ENCODE measurements around the gene NAV3. TPM values are rescaled to one million over a fixed set of nuclear protein-coding genes. Genes with fewer than 3 reads are reported as not detected.

Gene NAV3
- total RNA-seq, 1 experiment from 2014 or later, result 3.0 TPM

DNA sequence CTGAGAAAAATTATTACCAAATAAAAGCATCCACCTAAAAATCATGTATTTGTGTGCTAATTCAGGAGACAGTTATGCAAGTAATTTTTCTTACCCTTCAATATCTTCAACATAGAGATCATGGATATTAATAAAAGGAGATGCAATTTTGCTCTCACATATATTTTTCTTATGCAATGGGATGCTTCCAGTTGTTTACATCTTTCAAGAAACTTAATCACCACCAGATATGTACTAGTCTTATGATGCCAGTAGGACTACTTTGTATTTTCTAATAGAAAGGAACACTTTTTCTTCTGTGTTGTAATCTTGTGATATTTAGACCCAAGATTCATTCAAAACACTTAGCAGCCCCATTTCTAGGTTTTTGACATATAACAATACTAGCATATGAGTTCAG lies 107.6 kb downstream of the NAV3 start:
- Histone ChIP-seq H2BK5ac (ENCODE audit: insufficient read length, low read length) (no peak overlapping the region), H2BK12ac (ENCODE audit: insufficient read length, low read depth, low read length) (no peak overlapping the region), H2BK15ac (ENCODE audit: low read depth, low read length) (no peak overlapping the region), H3K4me1 (ENCODE audit: insufficient read depth, low read length) (no peaks in the 10 kb centered on the region; the same call in 1 of the 2 replicates), H3K27ac (ENCODE audit: insufficient read length, low read depth, low read length) (no peak overlapping the region), H3K14ac (ENCODE audit: insufficient read depth, low read length) (no peak overlapping the region), H2AK5ac (ENCODE audit: insufficient read length, low read length) (no peak overlapping the region), H3K4me2 (ENCODE audit: insufficient read depth, insufficient read length, low read length) (no peak overlapping the region), H3K4ac (ENCODE audit: low read depth, low read length) (no peak overlapping the region), H2BK120ac (ENCODE audit: low read depth, low read length, poor library complexity, severe bottlenecking) (no peak overlapping the region), H3K9me3 (ENCODE audit: control insufficient read depth, low read depth, low read length) (no peaks in the 10 kb centered on the region), H4K20me1 (ENCODE audit: control insufficient read depth, insufficient read depth, insufficient read length) (no peaks in the 10 kb centered on the region), H3K18ac (ENCODE audit: insufficient read length, low read depth, low read length) (no peak overlapping the region), H3K9ac (ENCODE audit: extremely low read depth, insufficient read length, low read length) (no peak overlapping the region), H3T11ph (ENCODE audit: low read length) (no peak overlapping the region), H4K8ac (replicated peaks; ENCODE audit: insufficient read length, low read depth, low read length) (no peak overlapping the region), H2AFZ (ENCODE audit: low read length) (no peak overlapping the region), H3K79me1 (ENCODE audit: insufficient read depth, low read depth, low read length, poor library complexity, severe bottlenecking) (no peaks in the 10 kb centered on the region), H3K23me2 (ENCODE audit: insufficient read length, low read depth, low read length, poor library complexity, severe bottlenecking) (no peaks in the 10 kb centered on the region), H4K5ac (ENCODE audit: insufficient read length, low read depth, low read length) (no peak overlapping the region), H4K91ac (ENCODE audit: insufficient read length, low read depth, low read length) (no peak overlapping the region), H3K27me3 (ENCODE audit: insufficient read depth, low read length) (no peaks in the 10 kb centered on the region), H2BK20ac (ENCODE audit: low read depth, low read length, poor library complexity, severe bottlenecking) (no peak overlapping the region), H3K23ac (ENCODE audit: insufficient read length, low read depth, low read length) (no peak overlapping the region), H3K56ac (ENCODE audit: insufficient read length, low read depth, low read length) (no peak overlapping the region), H3K79me2 (ENCODE audit: insufficient read depth, low read length) (no peaks in the 10 kb centered on the region)
- Mint-ChIP-seq H3K36me3 (ENCODE audit: insufficient read depth in 1 of 3, low read depth in 3 of 3) (no peaks in the 10 kb centered on the region), H3K27ac (no peak overlapping the region), H3K27me3 (ENCODE audit: low read depth) (no peaks in the 10 kb centered on the region), H3K9me3 (no peaks in the 10 kb centered on the region), H3K4me3 (no peak overlapping the region), H3K4me1 (peaks cover 3 to 4% of the 10 kb centered on the region in 2 experiments; a peak in 3 of 4 replicates)
- no peak for DNase-seq
- TF ChIP-seq, protein P1, sequence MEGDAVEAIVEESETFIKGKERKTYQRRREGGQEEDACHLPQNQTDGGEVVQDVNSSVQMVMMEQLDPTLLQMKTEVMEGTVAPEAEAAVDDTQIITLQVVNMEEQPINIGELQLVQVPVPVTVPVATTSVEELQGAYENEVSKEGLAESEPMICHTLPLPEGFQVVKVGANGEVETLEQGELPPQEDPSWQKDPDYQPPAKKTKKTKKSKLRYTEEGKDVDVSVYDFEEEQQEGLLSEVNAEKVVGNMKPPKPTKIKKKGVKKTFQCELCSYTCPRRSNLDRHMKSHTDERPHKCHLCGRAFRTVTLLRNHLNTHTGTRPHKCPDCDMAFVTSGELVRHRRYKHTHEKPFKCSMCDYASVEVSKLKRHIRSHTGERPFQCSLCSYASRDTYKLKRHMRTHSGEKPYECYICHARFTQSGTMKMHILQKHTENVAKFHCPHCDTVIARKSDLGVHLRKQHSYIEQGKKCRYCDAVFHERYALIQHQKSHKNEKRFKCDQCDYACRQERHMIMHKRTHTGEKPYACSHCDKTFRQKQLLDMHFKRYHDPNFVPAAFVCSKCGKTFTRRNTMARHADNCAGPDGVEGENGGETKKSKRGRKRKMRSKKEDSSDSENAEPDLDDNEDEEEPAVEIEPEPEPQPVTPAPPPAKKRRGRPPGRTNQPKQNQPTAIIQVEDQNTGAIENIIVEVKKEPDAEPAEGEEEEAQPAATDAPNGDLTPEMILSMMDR (conservative IDR thresholded peaks at IDR 0.05), result no peak
